Mucosa of descending colon (tissue), 3 donors: ENCODE data around the gene BTBD9. TPM values are rescaled to one million over a fixed set of nuclear protein-coding genes. Genes with fewer than 3 reads are reported as not detected.

Experiments used
- ATAC-seq: fragments of 200-7000 bp; cut with Tn5 transposase; one replicate; pipeline ENCODE4 v1.9.1; 2020; ENCODE audit warnings: mild to moderate bottlenecking, moderate library complexity
- DNase-seq, 3 donors: peaks; one replicate each; pipeline ENCODE4 v3.0.0-alpha.2; 2020
- H3K36me3 ChIP-seq: fragments of 200-600 bp; one replicate; pipeline ENCODE4 v1.8.0; 2021; ENCODE audit warnings: low read depth, mild to moderate bottlenecking
- H3K4me1 ChIP-seq: fragments of 200-600 bp; one replicate; pipeline ENCODE4 v1.8.0; 2021; ENCODE audit warnings: low read depth, mild to moderate bottlenecking
- H3K4me3 ChIP-seq: fragments of 200-600 bp; one replicate; pipeline ENCODE4 v1.8.0; 2021; ENCODE audit warnings: mild to moderate bottlenecking
- H3K9me3 ChIP-seq: fragments of 200-600 bp; one replicate; pipeline ENCODE4 v1.8.0; 2021; ENCODE audit warnings: mild to moderate bottlenecking
- intact Hi-C, 2 donors: fragments of 100-400 bp; cut with DNase I in 1 of 2; cut with micrococcal nuclease in 1 of 2; formaldehyde crosslinking; loops; one replicate each; pipeline versions ENCODE4 v1.11.0 to v1.11.1; 2022; cut with DNase I, micrococcal nuclease
- total RNA-seq, 3 donors: library from RNA; stranded (reverse); fragmentation: NEBNext Ultra II Directional in 2 of 3; extraction: Animal tissue kit (Norgen Biotek cat#: 25700) in 2 of 3; gene quantifications; one replicate each; pipeline versions ENCODE4 v1.2.1 to v1.2.4, GENCODE V29; 2021 to 2023
- TF ChIP-seq, protein P1 (sequence below): fragments of 200-600 bp; IDR thresholded peaks from one replicate; pipeline ENCODE4 v1.8.0; 2022; ENCODE audit warnings: antibody characterized with exemption, mild to moderate bottlenecking
- donor health status: DM: no; HTN: no; CAD: no; lungs with moderate emphysema.
- donor health status: DM: no; HTN: no; CAD: no.
- donor health status: DM: no; HTN: yes; CAD: no.

Gene BTBD9
- total RNA-seq, 3 donors from 2014 or later, result 22.4 to 38.8 (median 23.9) TPM

DNA sequence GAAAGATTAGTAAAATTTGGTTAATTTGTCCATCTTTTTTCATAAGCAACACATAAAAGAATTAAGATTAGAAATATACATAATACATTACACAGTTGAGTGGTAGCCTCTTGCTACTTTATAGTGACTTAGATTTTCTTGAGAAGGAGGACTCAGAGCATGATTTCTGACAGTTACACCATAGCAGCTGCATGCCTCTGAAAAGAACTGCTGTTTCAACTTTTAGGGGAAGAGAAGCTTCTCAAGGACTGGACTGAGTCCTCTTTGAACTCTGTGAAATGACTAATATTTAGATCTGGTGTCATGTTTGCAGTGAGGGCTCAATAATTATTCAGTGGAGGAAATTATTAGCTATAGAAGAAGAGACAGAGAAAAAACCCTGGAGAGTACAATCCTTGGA, 272.5 kb downstream of the BTBD9 start:
- H3K9me3 ChIP-seq, result no peaks in the 10 kb centered on the region
- DNase-seq, result no peak
- intact Hi-C loops, result no loop called here

DNA sequence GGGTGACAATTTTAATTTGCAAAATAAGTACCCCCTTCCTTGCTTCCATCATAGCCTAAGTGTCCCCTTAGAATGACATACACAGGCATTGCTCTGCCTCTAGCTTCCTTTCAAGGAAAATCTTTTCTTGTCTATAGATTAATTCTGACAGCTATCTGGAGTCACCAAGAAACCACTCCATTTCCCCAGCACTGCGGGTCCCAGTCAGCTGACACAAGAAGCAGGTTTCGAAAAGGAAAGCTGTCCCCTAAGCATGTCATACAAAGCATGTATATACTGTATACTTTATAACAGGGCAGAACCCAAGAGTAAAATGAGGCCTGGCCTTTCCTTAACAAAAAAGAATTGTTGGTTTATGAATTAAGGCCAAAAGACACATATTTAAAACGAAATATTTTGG, 273.5 kb downstream of the BTBD9 start:
- intact Hi-C loops, result no loop called here
- Histone ChIP-seq H3K9me3 (no peaks in the 10 kb centered on the region), H3K4me3 (no peak overlapping the region), H3K4me1 (no peaks in the 10 kb centered on the region), H3K36me3 (no peaks in the 10 kb centered on the region)
- no peak for ATAC-seq
- TF ChIP-seq, protein P1, sequence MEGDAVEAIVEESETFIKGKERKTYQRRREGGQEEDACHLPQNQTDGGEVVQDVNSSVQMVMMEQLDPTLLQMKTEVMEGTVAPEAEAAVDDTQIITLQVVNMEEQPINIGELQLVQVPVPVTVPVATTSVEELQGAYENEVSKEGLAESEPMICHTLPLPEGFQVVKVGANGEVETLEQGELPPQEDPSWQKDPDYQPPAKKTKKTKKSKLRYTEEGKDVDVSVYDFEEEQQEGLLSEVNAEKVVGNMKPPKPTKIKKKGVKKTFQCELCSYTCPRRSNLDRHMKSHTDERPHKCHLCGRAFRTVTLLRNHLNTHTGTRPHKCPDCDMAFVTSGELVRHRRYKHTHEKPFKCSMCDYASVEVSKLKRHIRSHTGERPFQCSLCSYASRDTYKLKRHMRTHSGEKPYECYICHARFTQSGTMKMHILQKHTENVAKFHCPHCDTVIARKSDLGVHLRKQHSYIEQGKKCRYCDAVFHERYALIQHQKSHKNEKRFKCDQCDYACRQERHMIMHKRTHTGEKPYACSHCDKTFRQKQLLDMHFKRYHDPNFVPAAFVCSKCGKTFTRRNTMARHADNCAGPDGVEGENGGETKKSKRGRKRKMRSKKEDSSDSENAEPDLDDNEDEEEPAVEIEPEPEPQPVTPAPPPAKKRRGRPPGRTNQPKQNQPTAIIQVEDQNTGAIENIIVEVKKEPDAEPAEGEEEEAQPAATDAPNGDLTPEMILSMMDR, result no peak
- no peak for DNase-seq

More for the DNA sequence above, 272.5 kb downstream of the BTBD9 start:
- Histone ChIP-seq H3K36me3 (no peaks in the 10 kb centered on the region), H3K4me3 (no peak overlapping the region), H3K4me1 (no peaks in the 10 kb centered on the region)
- no peak for ATAC-seq
- TF ChIP-seq, protein P1, result no peak

DNA sequence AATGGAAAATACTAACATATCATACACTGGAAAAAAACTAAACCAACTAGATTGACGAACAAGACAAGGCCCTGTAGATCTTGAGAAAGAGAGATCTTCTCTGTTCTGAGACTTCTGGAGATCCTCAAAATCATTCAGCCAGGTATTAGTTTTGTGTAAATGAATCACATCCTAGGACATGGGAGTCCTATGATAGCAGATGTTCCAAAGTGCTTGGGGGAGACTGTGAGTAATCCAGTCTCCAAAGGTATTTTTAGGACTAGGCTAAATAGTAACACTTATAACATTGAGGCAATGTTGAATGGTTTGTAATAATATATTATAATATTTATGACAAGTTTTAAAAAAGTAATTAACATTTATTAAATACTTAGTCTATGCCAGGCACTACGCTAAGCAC, 275.0 kb downstream of the BTBD9 start:
- no peaks in the 10 kb centered on the region for H3K4me1 ChIP-seq
- no peaks in the 10 kb centered on the region for H3K9me3 ChIP-seq
- TF ChIP-seq, protein P1, result no peak
- intact Hi-C loops, result no loop called here
- no peak overlapping the region for H3K4me3 ChIP-seq
- ATAC-seq, result no peak
- no peaks in the 10 kb centered on the region for H3K36me3 ChIP-seq
- no peak for DNase-seq

DNA sequence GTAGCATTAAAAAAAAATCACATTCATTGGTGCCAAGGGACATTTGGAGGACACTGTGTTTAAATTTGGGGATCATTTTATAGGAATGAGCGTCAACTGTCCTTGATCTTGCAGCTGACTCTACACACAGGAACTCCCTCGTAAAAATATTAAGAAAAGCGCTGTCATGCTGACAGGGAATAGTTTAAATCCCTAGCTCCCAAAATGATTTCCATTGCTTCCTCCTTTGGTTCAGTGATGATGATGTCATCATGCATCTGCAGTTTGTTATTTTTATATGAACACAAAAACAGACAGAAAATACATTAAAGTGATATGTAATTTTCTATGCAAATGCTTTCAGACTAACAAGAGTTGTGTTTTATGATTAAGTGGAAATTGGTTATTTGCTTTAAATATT, 275.6 kb downstream of the BTBD9 start:
- TF ChIP-seq, protein P1, result no peak
- ATAC-seq (no peak), DNase-seq (no peak)
- no peaks in the 10 kb centered on the region for H3K9me3 ChIP-seq
- H3K36me3 ChIP-seq, result no peaks in the 10 kb centered on the region
- H3K4me1 ChIP-seq, result no peaks in the 10 kb centered on the region
- no peak overlapping the region for H3K4me3 ChIP-seq
- intact Hi-C loops, result no loop called here

DNA sequence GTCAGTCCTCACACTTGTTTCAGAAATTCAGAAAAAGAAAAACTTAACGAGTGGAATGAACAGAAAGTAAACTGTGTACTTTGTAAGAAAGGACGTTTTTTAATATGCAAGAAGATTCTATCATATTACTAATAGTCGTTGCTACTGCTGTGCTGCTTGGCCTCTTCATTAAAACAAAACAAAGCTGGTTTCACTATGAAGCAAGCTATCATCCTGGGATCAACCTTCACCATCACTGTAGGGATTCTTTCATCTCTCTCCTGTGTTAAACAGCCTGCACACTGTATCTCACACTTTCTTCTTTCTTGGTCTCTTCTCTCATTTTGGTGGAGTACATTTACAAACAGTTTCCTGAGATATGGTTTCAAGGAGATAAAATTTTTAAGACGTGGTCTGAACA, 284.2 kb downstream of the BTBD9 start:
- TF ChIP-seq, protein P1, result no peak
- Histone ChIP-seq H3K4me1 (no peaks in the 10 kb centered on the region), H3K9me3 (no peaks in the 10 kb centered on the region), H3K36me3 (no peaks in the 10 kb centered on the region), H3K4me3 (no peak overlapping the region)
- intact Hi-C loops, result no loop called here
- DNase-seq (no peak), ATAC-seq (no peak)

DNA sequence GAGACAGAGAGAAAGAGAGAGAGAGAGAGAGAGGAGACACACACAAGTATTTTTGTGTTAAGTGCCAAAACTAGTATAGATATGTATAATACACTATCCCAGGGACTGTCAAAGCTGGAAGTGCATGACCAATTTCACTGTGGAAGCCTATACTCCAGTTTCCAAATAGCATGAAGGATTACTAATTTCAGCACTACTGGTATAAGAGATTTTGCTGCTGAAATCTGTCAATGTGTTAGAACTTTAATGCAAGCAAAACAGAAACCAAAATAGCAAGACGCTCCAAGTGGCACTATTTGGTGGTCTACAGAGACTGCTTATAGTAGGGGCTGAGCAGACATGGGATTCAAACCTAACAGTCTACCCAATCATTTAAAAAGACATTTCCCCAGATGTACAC, 284.8 kb downstream of the BTBD9 start:
- intact Hi-C loops, result no loop called here

More for the DNA sequence above, 284.8 kb downstream of the BTBD9 start:
- no peak overlapping the region for H3K4me3 ChIP-seq
- TF ChIP-seq, protein P1, result no peak
- no peaks in the 10 kb centered on the region for H3K4me1 ChIP-seq
- no peaks in the 10 kb centered on the region for H3K9me3 ChIP-seq
- no peaks in the 10 kb centered on the region for H3K36me3 ChIP-seq
- DNase-seq (no peak), ATAC-seq (no peak)
